NCI-H1105 (cell line): ENCODE results near the gene DENND1C.

Experiments used
- DNase-seq: peaks from one replicate; lab custom pipeline; 2025; lab: John Stamatoyannopoulos, UW

The DENND1C gene

GRCh38 chr19:6478815-6479214, 2.8 kb downstream of the DENND1C start:
- DNase-seq: no peak

GRCh38 chr19:6476896-6477431, 4.6 kb downstream of the DENND1C start:
- DNase-seq: no peak

- no peak for DNase-seq
Observed at GRCh38 chr19:6476155-6476895, 5.3 kb downstream of the DENND1C start.

- no peak for DNase-seq
Observed at GRCh38 chr19:6475321-6476108, 6.1 kb downstream of the DENND1C start.

- DNase-seq: no peak
Observed at GRCh38 chr19:6473647-6474046, 7.9 kb downstream of the DENND1C start.

- no peak for DNase-seq
Observed at GRCh38 chr19:6472713-6473112, 8.9 kb downstream of the DENND1C start.

GRCh38 chr19:6471076-6471475, 10.5 kb downstream of the DENND1C start:
- no peak for DNase-seq

- DNase-seq: no peak
Observed at GRCh38 chr19:6470173-6470572, 11.4 kb downstream of the DENND1C start.

- DNase-seq: no peak
Observed at GRCh38 chr19:6467384-6467783, 14.2 kb downstream of the DENND1C start.

- no peak for DNase-seq
Observed at GRCh38 chr19:6466526-6467248, 14.9 kb downstream of the DENND1C start.

GRCh38 chr19:6465663-6466062, 15.9 kb downstream of the DENND1C start:
- no peak for DNase-seq

GRCh38 chr19:6465006-6465405, 16.6 kb downstream of the DENND1C start:
- no peak for DNase-seq

- DNase-seq: peak; percentile 90
Observed at GRCh38 chr19:6464070-6464873, 17.3 kb downstream of the DENND1C start, which contains the start of gene CRB3. Gene CRB3, plus strand, starts transcription at chr19:6464271. Its CDS starts 431 bp downstream, at chr19:6464702.

GRCh38 chr19:6460099-6460884, 21.3 kb downstream of the DENND1C start:
- peak; percentile 97 for DNase-seq

- peak; percentile 30 for DNase-seq
Observed at GRCh38 chr19:6459262-6460098, 22.1 kb downstream of the DENND1C start, which contains the start of gene SLC25A23. Gene SLC25A23, minus strand, starts transcription at chr19:6459792. Its CDS starts 164 bp downstream, at chr19:6459628.

GRCh38 chr19:6458695-6459261, 22.8 kb downstream of the DENND1C start:
- no peak for DNase-seq

GRCh38 chr19:6457958-6458694, 23.5 kb downstream of the DENND1C start:
- DNase-seq: no peak

GRCh38 chr19:6455924-6456323, 25.7 kb downstream of the DENND1C start:
- no peak for DNase-seq
